Superior temporal gyrus (tissue), 1 donor: ENCODE results near the gene CASP14.
"Not testable (repeated sequence)": the region's sequence is repeated elsewhere in the genome, so short reads cannot be mapped to it uniquely, and the experiment has no call there.

Experiments
- DNase-seq: peaks from one replicate; pipeline ENCODE4 v3.0.0-alpha.2; 2016; ENCODE audit errors: extremely low spot score

Gene CASP14

DNA sequence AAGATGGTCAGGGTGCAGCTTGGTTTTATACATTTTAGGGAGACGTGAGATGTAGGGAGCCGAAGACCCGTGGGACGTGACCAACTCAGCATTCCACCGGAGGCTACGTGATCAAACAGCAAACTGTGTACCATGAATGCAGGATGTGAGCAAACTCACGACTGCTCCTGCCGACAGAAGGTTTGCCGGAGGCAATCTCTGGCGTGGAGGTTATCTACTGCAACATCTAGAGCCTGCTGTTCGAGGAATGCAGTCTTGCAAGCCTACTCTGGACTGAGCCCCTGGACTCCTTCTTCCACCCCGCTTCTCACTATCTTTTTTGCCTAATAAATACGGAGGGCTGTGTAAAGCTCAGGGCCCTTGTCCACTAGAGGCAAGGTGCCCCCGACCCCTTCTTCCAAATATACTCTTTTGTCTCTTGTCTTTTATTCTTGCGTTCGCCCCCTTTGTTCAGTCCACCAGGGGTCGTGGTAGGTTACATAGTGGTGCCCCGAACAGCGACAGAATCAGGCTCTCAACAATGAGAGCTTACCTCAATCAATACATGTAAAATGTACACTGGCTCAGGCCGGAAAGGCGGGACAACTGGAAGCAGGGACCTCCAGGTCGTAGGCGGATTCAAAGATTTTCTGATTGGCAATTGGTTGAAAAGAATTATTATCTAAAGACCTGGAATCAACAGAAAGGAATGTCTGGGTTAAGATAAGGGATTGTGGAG lies 23.8 kb downstream of the CASP14 start:
- DNase-seq: no peak

GRCh38 chr19:15074371-15074770 lies 25.1 kb downstream of the CASP14 start:
- no peak for DNase-seq

GRCh38 chr19:15075806-15076205 lies 26.5 kb downstream of the CASP14 start:
- no peak for DNase-seq

- not testable (repeated sequence) for DNase-seq
Observed at GRCh38 chr19:15080002-15080401, 30.7 kb downstream of the CASP14 start.

- no peak for DNase-seq
Observed at GRCh38 chr19:15081911-15082310, 32.6 kb downstream of the CASP14 start, which contains the start of gene OR1I1. OR1I1 (plus strand) TSS chr19:15082211; CDS start chr19:15087066, 4,855 bp downstream.

- no peak for DNase-seq
Observed at GRCh38 chr19:15087182-15087581, 37.9 kb downstream of the CASP14 start.

DNA sequence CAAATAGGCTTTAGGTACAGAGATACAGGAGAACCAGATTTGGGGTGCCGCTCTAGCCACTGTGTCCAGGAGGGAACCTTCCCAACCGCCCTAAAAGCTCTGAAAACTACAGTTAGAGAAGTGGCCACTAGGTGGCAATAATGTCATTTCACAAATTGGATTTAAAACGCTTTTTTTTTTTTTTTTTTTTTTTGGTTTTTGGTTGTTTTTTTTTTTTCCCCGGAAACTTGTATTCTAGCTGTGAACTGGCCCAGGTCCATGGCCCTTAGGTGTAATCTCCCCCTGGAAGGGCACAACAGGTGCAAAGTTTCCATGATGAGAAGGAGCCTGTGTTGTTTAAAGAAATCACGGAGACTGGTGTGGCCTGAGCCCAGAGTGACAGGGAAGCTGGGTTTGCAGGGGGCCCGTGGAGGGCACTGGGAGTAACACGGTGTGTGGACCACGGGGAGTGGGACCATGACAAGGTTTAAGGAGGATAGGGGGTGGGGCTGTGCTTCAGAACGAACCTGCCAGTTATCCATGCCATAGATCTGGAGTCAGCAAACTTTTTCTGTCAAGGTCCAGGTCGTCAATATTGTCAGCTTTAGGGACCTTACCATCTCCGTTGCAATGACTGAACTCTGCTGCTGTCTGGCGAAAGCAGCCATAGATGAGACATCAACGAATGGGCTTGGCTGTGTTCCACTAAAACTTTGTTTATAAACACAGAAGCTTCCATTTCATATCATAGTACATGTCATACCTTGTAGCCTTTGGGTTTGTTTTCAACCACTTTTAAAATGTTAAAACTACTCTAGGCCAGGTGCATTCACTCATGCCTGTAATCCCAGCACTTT lies 42.9 kb downstream of the CASP14 start:
- peak; percentile 81 for DNase-seq

DNA sequence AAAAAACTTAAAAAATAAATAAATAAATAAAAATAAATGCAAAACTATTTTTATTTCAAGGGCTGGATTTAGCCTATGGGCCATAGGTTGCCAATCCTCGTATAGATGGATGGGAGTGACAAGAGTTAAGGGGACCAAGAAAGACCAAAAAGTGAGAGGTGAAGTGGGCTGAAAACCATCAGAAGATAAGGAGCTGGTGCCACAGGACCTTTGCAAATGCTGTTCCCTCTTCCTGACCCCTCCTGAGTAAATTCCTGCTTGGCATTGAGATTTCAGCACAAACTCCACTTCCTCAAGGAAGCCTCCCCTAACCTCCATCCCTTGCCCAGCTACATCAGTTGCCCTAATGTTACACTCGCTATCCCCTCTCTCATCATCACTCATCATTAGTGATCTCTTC lies 43.7 kb downstream of the CASP14 start:
- DNase-seq: no peak

- no peak for DNase-seq
Observed at GRCh38 chr19:15096223-15096622, 46.9 kb downstream of the CASP14 start.

- not testable (repeated sequence) for DNase-seq
Observed at GRCh38 chr19:15097980-15098379, 48.7 kb downstream of the CASP14 start.

- no peak for DNase-seq
Observed at GRCh38 chr19:15098460-15098859, 49.2 kb downstream of the CASP14 start.

DNA sequence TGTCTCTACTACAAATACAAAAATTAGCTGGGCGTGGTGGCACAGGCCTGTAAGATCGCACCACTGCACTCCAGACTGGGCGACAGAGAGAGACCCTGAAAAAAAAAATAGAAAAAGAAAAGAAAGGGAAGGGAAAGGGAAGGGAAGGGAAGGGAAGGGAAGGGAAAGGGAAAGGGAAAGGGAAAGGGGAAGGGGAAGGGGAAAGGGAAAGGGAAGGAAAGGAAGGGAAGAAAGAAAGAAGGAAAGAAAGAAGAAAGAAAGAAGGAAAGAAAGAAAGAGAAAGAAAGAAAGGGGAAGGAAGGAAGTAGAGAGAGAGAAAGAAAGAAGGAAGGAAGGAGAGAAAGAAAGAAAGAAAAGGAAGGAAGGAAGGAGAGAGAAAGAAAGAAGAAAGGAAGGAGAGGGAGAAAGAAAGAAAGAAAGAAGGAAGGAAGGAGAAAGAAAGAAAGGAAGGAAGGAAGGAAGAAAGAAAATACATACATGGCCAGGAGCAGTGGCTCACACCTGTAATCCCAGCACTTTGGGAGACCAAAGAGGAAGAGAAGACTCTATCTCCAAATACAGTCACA lies 49.8 kb downstream of the CASP14 start:
- no peak for DNase-seq

DNA sequence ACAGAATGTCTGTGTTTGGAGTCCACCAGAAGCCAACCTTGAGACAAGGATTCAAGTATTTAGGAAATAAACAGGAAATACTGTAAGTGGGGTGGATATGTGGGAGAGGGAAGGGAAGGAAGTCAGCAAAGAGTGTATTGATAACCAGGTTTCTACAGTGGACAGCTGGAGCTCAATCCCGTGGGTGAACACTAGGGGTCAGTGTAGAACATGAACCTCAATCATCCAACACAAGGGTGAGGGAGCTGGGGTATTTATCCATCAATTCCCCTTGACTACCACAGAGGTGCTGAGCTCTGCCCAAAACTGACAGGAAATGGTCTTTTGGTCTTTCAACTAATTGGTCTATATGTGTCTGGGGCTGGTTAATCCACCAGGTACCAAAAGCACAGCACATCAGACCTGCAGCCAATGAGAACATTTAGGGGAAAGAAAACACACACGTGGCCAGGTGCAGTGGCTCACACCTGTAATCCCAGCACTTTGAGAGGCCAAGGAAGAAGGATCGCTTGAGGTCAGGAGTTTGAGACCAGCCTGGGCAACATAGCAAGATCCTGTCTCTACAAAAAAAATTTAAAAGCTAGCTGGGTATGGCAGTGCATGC lies 52.3 kb downstream of the CASP14 start:
- no peak for DNase-seq

DNA sequence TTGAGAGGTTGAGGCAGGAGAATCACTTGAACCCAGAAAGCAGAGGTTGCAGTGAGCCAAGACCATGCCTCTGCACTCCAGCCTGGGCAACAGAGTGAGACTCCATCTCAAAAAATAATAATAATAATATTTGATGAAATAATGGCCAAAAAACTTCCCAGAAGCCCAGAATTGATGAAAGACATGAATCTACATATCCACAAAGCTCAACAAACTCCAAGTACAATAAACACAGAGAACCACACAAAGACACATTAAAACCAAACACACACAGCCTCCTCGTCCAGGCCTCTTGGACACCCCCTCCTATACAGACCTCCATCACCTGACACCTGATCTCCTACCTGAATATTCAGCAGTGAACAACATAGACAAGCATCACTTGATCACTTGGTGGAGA lies 54.7 kb downstream of the CASP14 start:
- DNase-seq: no peak

GRCh38 chr19:15104411-15104810 lies 55.1 kb downstream of the CASP14 start:
- DNase-seq: no peak

GRCh38 chr19:15105044-15105443 lies 55.8 kb downstream of the CASP14 start:
- no peak for DNase-seq

DNA sequence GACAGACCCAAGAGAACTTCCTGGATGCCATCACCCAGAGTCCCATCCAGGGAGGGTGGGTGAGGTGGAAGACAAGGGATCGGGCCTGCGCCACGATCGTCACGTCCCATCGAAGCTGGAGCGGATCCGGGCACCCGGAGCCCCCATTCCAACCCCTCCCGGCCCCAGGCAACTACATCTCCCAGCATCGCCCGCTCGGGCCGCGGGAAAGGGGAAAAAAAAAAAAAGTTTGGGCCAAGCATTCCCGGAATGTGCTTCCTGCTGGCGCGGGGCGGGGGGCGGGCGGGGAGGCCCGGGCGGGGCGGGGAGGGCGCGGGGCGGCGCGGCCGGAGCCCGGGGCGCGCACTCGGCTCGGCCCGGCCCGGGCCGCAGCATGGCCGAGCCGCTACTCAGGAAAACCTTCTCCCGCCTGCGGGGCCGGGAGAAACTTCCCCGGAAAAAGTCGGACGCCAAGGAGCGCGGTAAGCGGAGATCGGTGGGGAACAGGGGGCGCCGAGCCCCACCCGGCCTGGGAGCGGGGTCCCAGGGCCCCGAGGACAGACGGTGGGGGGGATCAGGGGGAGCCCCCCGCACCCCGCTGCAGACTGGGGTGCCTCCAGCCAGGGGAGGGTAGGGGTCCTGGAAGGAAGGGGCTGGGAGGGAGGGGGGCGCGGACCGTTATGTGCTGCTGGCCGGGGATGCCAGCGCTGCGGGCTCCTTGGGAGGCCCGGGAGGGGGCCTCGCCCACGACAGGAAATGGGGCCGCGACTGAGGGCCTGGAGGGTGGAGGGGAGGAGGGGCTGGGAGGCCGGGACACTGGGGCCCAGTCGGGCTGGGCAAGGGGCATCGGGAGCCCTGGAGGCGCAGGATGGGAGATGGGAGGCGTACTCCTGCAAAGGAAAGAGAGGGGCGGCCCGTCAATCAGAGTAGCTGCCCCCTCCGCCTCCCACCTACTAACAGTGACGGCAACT lies 58.1 kb downstream of the CASP14 start, which contains the start of gene SYDE1:
TSS of gene SYDE1 (plus strand) at position 341 of the 950 bp plus-strand sequence. CDS start at position 374, 33 bp downstream.
- DNase-seq: no peak
